Keratinocyte (primary cell): ENCODE measurements around the gene RIPOR2.

ENCODE experiments used
- CTCF ChIP-seq, 3 experiments: IDR thresholded peaks in 1 of 3; conservative IDR thresholded peaks in 1 of 3; optimal IDR thresholded peaks in 1 of 3; 2 replicates in 2 of 3; 3 replicates in 1 of 3; pipeline versions ENCODE3 to v1.5.1; 2011; ENCODE audit warnings: low read length in 3 of 3, mild to moderate bottlenecking in 3 of 3, moderate library complexity in 2 of 3, control low read depth in 1 of 3, inconsistent platforms in 1 of 3; ENCODE audit not compliant: insufficient read depth in 2 of 3; ENCODE audit errors: extremely low read depth in 1 of 3
- EZH2 ChIP-seq: IDR thresholded peaks from one replicate; pipeline ENCODE4 v1.6.1; 2012; ENCODE audit warnings: inconsistent platforms, mild to moderate bottlenecking, low read length, moderate library complexity

- TF ChIP-seq CTCF (optimal IDR thresholded peaks at IDR 0.05 in 1 of 3, IDR thresholded peaks at IDR 0.05 in 1 of 3, conservative IDR thresholded peaks at IDR 0.05 in 1 of 3; ENCODE audit: extremely low read depth in 1 of 3, insufficient read depth in 2 of 3, low read length in 3 of 3) (no peak), EZH2 (no peak)
Measured at GRCh38 chr6:24836109-24836508, 99.7 kb downstream of the RIPOR2 start.
